Peyer's patch (tissue), 4 donors: Measurements from ENCODE around the gene GEMIN5.

Source experiments
- POLR2A ChIP-seq, 2 donors: fragments of 450-650 bp; IDR thresholded peaks; one replicate each; pipeline ENCODE4 v1.5.1; 2017; ENCODE audit warnings: antibody characterized with exemption in 2 of 2, mild to moderate bottlenecking in 2 of 2, moderate library complexity in 2 of 2
- TF ChIP-seq, protein P1 (sequence below), 6 experiments: fragments of 450-650 bp in 4 of 6; fragments of 200-600 bp in 2 of 6; sonication (generic) in 1 of 6; IDR thresholded peaks; one replicate each; pipeline ENCODE4 v1.5.1; 2017 to 2019; ENCODE audit warnings: antibody characterized with exemption in 6 of 6, mild to moderate bottlenecking in 3 of 6, moderate library complexity in 1 of 6

DNA sequence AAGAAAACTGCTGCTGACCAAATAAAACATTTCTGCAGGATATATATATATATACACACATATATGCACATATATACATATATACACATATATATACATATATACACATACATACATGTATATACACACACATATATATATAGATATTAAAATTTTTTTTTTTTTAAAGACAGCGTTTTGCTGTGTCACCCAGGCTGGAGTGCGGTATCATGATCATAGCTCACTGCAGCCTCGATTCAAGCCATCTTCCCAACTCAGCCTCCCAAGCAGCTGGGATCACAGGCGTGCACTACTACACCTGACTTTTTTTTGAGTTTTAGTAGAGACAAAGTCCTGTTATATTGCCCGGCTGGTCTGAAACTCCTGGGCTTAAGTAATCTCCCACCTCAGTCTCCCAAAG, 5.5 kb upstream of the GEMIN5 start:
- TF ChIP-seq, protein P1, sequence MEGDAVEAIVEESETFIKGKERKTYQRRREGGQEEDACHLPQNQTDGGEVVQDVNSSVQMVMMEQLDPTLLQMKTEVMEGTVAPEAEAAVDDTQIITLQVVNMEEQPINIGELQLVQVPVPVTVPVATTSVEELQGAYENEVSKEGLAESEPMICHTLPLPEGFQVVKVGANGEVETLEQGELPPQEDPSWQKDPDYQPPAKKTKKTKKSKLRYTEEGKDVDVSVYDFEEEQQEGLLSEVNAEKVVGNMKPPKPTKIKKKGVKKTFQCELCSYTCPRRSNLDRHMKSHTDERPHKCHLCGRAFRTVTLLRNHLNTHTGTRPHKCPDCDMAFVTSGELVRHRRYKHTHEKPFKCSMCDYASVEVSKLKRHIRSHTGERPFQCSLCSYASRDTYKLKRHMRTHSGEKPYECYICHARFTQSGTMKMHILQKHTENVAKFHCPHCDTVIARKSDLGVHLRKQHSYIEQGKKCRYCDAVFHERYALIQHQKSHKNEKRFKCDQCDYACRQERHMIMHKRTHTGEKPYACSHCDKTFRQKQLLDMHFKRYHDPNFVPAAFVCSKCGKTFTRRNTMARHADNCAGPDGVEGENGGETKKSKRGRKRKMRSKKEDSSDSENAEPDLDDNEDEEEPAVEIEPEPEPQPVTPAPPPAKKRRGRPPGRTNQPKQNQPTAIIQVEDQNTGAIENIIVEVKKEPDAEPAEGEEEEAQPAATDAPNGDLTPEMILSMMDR (IDR thresholded peaks at IDR 0.05) = no peak
- TF ChIP-seq POLR2A (IDR thresholded peaks at IDR 0.05) = no peak
